Sigmoid colon (tissue), 7 donors: ENCODE measurements around the gene RPTOR. TPM values are rescaled to one million over a fixed set of nuclear protein-coding genes. Genes with fewer than 3 reads are reported as not detected.
"Not testable (repeated sequence)": the region's sequence is repeated elsewhere in the genome, so short reads cannot be mapped to it uniquely, and the experiment has no call there.

Source experiments
- DNase-seq: peaks from one replicate; pipeline ENCODE4 v3.0.0-alpha.2; 2019
- H3K27ac ChIP-seq, 4 donors: fragments of 200-600 bp; sonication (generic); one replicate each; pipeline ENCODE4 v1.5.1; 2016 to 2019; ENCODE audit warnings: mild to moderate bottlenecking in 1 of 4
- H3K27me3 ChIP-seq, 3 donors: fragments of 200-600 bp; sonication (generic); one replicate each; pipeline ENCODE4 v1.5.1; 2019; ENCODE audit warnings: mild to moderate bottlenecking in 1 of 3
- H3K36me3 ChIP-seq, 4 donors: fragments of 200-600 bp; sonication (generic); one replicate each; pipeline ENCODE4 v1.5.1; 2016 to 2019
- H3K4me1 ChIP-seq, 4 donors: fragments of 200-600 bp; sonication (generic); one replicate each; pipeline ENCODE4 v1.5.1; 2017 to 2019
- H3K4me3 ChIP-seq, 4 donors: fragments of 200-600 bp; sonication (generic); one replicate each; pipeline ENCODE4 v1.5.1; 2017 to 2019; ENCODE audit warnings: mild to moderate bottlenecking in 2 of 4, moderate library complexity in 1 of 4
- H3K9me3 ChIP-seq, 4 donors: fragments of 200-600 bp in 3 of 4; sonication (generic) in 3 of 4; one replicate each; pipeline versions ENCODE4 v1.5.1 to v1.6.1; 2013 to 2019
- EP300 ChIP-seq, 4 donors: sonication (generic); formaldehyde crosslinking; IDR thresholded peaks; one replicate each; pipeline ENCODE4 v1.6.1; 2017; ENCODE audit warnings: antibody characterized with exemption in 4 of 4
- POLR2A ChIP-seq, 2 donors: fragments of 450-650 bp; IDR thresholded peaks; one replicate each; pipeline ENCODE4 v1.6.1; 2016; ENCODE audit warnings: antibody characterized with exemption in 2 of 2, mild to moderate bottlenecking in 2 of 2, moderate library complexity in 2 of 2
- POLR2AphosphoS5 ChIP-seq, 4 donors: sonication (generic); formaldehyde crosslinking; IDR thresholded peaks; one replicate each; pipeline ENCODE4 v1.6.1; 2017; ENCODE audit warnings: antibody characterized with exemption in 4 of 4
- WGBS, 2 donors: extraction: QIAGEN DNeasy Blood & Tissue Kit; methylation state at CpG; one replicate each; pipeline ENCODE4 v1.1.7; 2013; 5-methylcytosine and 5-hydroxymethylcytosine counted together
- intact Hi-C: fragments of 100-400 bp; cut with DNase I; formaldehyde crosslinking; loops from one replicate; pipeline ENCODE4 v1.15.1; 2023
- polyA plus RNA-seq, 3 donors: library from polyadenylated mRNA; stranded (reverse); fragments of 200-250 nt; gene quantifications; one replicate each; pipeline ENCODE4 v1.2.3, GENCODE V29; 2013
- total RNA-seq, 4 donors: library from RNA; depleted of rRNA; stranded (reverse); fragments of >200 nt; gene quantifications; one replicate each; pipeline ENCODE4 v1.1.0, GENCODE V29; 2016
- TF ChIP-seq, protein P1 (sequence below), 4 experiments: fragments of 450-650 bp in 3 of 4; fragments of 200-600 bp in 1 of 4; IDR thresholded peaks; one replicate each; pipeline ENCODE4 v1.5.1; 2016 to 2019; ENCODE audit warnings: antibody characterized with exemption in 4 of 4, mild to moderate bottlenecking in 3 of 4, moderate library complexity in 2 of 4
- donor health status: healthy with polysubstance abuse.
- donor health status: Bipolar disorder and iron deficiency.
- donor health status: healthy.

Gene RPTOR
- total and polyA plus RNA-seq, 7 donors, result 3.7 to 68.7 (median 22.9) TPM

DNA sequence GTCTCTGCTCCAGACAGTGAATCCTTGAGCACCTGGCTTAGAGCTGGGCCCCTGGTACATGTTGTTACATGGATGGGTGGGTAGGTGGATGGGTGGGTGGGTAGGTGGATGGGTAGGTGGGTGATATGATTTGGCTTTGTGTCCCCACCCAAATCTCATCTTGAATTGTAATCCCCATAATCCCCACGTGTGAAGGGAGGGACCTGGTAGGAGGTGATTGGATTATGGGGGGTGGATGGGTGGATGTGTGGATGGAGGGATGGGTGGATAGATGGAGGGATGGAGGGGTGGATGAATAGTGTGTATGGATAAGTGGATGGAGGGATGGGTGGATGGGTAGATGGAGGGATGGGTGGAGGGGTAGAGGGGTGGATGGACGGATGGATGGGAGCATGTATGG is 41.6 kb upstream of the RPTOR start:
- H3K9me3 ChIP-seq, result no peaks in the 10 kb centered on the region
- H3K27me3 ChIP-seq, result no peaks in the 10 kb centered on the region
- WGBS, 2 donors, result 74 to 85% methylated on average over 2 of the region's 2 CpGs
- TF ChIP-seq POLR2AphosphoS5 (IDR thresholded peaks at IDR 0.05) (no peak), POLR2A (IDR thresholded peaks at IDR 0.05) (no peak), EP300 (IDR thresholded peaks at IDR 0.05) (no peak)
- TF ChIP-seq, protein P1, sequence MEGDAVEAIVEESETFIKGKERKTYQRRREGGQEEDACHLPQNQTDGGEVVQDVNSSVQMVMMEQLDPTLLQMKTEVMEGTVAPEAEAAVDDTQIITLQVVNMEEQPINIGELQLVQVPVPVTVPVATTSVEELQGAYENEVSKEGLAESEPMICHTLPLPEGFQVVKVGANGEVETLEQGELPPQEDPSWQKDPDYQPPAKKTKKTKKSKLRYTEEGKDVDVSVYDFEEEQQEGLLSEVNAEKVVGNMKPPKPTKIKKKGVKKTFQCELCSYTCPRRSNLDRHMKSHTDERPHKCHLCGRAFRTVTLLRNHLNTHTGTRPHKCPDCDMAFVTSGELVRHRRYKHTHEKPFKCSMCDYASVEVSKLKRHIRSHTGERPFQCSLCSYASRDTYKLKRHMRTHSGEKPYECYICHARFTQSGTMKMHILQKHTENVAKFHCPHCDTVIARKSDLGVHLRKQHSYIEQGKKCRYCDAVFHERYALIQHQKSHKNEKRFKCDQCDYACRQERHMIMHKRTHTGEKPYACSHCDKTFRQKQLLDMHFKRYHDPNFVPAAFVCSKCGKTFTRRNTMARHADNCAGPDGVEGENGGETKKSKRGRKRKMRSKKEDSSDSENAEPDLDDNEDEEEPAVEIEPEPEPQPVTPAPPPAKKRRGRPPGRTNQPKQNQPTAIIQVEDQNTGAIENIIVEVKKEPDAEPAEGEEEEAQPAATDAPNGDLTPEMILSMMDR (IDR thresholded peaks at IDR 0.05), result no peak
- intact Hi-C loops, result no loop called here
- no peak for DNase-seq
- no peak overlapping the region for H3K4me3 ChIP-seq
- H3K27ac ChIP-seq, result peak overlapping the region in 2 of 4 donors; percentile 80 to 84
- H3K36me3 ChIP-seq, result no peaks in the 10 kb centered on the region
- H3K4me1 ChIP-seq, result peaks cover 3 to 44% (median 30%) of the 10 kb centered on the region in 4 donors

DNA sequence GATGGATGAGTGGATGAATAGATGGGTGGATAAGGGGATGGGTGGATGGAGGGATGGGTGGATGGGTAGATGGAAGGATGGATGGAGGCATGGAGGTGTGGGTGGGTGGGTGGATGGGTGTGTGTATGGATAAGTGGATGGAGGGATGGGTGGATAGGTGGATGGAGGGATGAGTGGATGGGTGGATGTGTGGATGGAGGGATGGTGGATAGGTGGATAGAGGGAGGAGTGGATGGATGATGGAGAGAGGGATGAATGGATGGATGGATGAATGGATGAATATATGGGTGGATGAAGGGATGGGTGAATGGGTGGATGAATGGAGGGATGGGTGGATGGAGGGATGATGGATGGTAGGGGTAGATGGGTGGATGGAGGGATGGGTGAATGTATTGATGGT is 40.7 kb upstream of the RPTOR start:
- peaks cover 3 to 35% (median 24%) of the 10 kb centered on the region in 4 donors for H3K4me1 ChIP-seq
- no peak overlapping the region for H3K27ac ChIP-seq
- H3K36me3 ChIP-seq, result no peaks in the 10 kb centered on the region
- H3K27me3 ChIP-seq, result no peaks in the 10 kb centered on the region
- no peak for DNase-seq
- H3K4me3 ChIP-seq, result no peak overlapping the region
- TF ChIP-seq, protein P1 (IDR thresholded peaks at IDR 0.05), result no peak
- TF ChIP-seq POLR2A (IDR thresholded peaks at IDR 0.05) (no peak), EP300 (IDR thresholded peaks at IDR 0.05) (no peak), POLR2AphosphoS5 (IDR thresholded peaks at IDR 0.05) (no peak)
- H3K9me3 ChIP-seq, result no peaks in the 10 kb centered on the region
- intact Hi-C loops, result no loop called here

DNA sequence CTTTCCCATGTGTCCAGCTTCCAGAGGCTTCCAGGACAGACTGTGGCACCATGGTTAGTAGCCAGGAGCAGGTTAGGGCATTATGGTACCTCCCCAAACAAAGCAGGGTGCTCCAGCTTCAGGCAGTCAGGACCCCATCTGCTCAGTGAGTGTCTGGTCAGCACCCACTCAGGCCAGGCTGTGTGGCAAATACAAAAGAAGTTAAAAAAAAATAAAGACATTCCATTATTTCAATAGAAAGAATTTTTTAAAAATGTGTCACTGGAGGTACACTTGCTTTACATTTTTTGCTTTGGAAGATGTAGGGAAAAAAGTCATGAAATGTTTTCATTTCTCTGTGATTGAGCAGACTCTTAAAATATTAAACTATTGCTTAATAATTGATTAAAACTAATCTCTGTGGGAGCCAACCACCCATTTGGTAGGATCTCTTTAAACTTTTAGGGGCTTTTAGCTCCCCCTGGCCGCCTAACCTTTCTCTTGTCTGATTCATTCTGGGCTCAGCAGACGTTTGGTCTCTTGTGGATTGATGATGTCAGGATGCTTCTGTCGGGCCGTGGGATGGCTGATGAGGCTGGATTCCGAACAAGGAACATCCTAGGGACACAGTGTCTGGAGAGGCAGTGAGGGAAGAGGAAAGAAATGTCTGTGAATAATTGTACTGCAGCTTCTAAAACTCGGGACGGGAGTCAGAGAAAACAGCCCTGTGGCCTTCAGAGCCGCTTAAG is 39.8 kb upstream of the RPTOR start:
- Histone ChIP-seq H3K27me3 (no peaks in the 10 kb centered on the region), H3K4me3 (no peak overlapping the region), H3K9me3 (no peaks in the 10 kb centered on the region), H3K27ac (no peak overlapping the region), H3K4me1 (peaks cover 3 to 29% (median 21%) of the 10 kb centered on the region in 4 donors), H3K36me3 (no peaks in the 10 kb centered on the region)
- 36 to 40% methylated on average over 8 of the region's 8 CpGs for WGBS, 2 donors
- intact Hi-C loops, result no loop called here
- TF ChIP-seq POLR2AphosphoS5 (IDR thresholded peaks at IDR 0.05) (no peak), POLR2A (IDR thresholded peaks at IDR 0.05) (no peak), EP300 (IDR thresholded peaks at IDR 0.05) (no peak)
- TF ChIP-seq, protein P1 (IDR thresholded peaks at IDR 0.05), result no peak
- no peak for DNase-seq

DNA sequence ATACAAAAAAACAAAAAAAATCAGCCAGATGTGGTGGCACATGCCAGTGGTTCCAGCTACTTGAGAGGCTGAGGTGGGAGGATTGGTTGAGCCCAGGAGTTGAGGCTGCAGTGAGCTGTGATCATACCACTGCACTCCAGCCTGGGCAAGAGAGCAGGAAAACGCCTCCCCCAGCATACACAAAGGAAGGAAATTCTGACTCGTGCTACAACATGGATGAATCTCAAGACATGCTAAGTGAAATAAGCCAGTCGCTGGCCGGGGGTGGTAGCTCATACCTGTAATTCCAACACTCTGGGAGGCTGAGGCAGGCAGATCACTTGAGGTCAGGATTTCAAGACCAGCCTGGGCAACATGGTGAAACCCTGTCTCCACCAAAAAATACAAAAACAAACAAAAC is 37.5 kb upstream of the RPTOR start:
- H3K4me3 ChIP-seq, intact Hi-C loops, H3K4me1 ChIP-seq, H3K36me3 ChIP-seq, H3K27me3 ChIP-seq, H3K27ac ChIP-seq, H3K9me3 ChIP-seq, DNase-seq: not testable (repeated sequence)
- WGBS, 2 donors, result 46 to 63% methylated on average over 4 of the region's 4 CpGs

DNA sequence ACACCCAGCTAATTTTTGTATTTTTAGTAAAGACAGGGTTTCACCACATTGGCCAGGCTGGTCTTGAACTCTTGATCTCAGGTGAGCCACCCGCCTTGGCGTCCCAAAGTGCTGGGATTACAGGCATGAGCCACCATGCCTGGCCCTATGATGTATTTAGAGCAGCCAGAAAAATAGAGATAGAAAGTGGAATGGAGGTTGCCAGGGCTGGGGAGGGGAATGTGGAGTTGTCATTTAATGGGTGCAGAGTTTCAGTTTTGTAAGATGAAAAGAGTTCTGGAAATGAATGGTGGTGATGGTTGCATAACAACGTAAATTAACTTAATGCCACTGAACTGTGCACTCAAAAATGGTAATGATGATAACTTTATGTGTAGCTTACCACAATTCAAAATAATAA is 36.7 kb upstream of the RPTOR start:
- TF ChIP-seq POLR2A (IDR thresholded peaks at IDR 0.05) (no peak), EP300 (IDR thresholded peaks at IDR 0.05) (no peak), POLR2AphosphoS5 (IDR thresholded peaks at IDR 0.05) (no peak)
- TF ChIP-seq, protein P1 (IDR thresholded peaks at IDR 0.05), result no peak
- Histone ChIP-seq H3K27ac (no peak overlapping the region), H3K4me1 (peaks cover 0 to under 1% (median under 1%) of the 10 kb centered on the region in 4 donors), H3K36me3 (no peaks in the 10 kb centered on the region), H3K9me3 (no peaks in the 10 kb centered on the region), H3K27me3 (peaks cover 0 to 8% (median 0%) of the 10 kb centered on the region in 3 donors), H3K4me3 (no peak overlapping the region)
- intact Hi-C loops, result no loop called here
- no peak for DNase-seq
- WGBS, 2 donors, result 79 to 91% methylated on average over 3 of the region's 3 CpGs
